Stimulated activated CD8-positive, alpha-beta memory T cell treated with anti-CD3 and anti-CD28 coated beads, Interleukin-7, amount 100 ng/mL, for 1 hour (primary cell): ENCODE measurements around the gene CAT.

Experiments
- DNase-seq, 2 donors: peaks; one replicate each; pipeline ENCODE4 v3.0.0-alpha.2; 2020; ENCODE audit warnings: low read depth in 2 of 2

CAT gene

GRCh38 chr11:34459507-34460162, 20.9 kb downstream of the CAT start:
- no peak for DNase-seq

- DNase-seq: no peak
These were observed 21.5 kb downstream of the CAT start for GRCh38 chr11:34460278-34460677.

- DNase-seq: no peak
These were observed 22.5 kb downstream of the CAT start for GRCh38 chr11:34461215-34461614.

GRCh38 chr11:34464591-34465051, 25.9 kb downstream of the CAT start:
- no peak for DNase-seq

- DNase-seq: no peak
These were observed 28.2 kb downstream of the CAT start for GRCh38 chr11:34466802-34467488.

- DNase-seq: no peak
These were observed 29.6 kb downstream of the CAT start for GRCh38 chr11:34468209-34468841.

- no peak for DNase-seq
These were observed 35.0 kb downstream of the CAT start for GRCh38 chr11:34473603-34474169.

GRCh38 chr11:34475656-34476055, 36.9 kb downstream of the CAT start:
- DNase-seq: no peak

- no peak for DNase-seq
These were observed 38.1 kb downstream of the CAT start for GRCh38 chr11:34476849-34477248.

GRCh38 chr11:34478845-34479663, 40.3 kb downstream of the CAT start:
- DNase-seq: no peak

GRCh38 chr11:34480314-34480713, 41.6 kb downstream of the CAT start:
- DNase-seq: no peak

- DNase-seq: no peak
These were observed 42.6 kb downstream of the CAT start for GRCh38 chr11:34481307-34481706.

GRCh38 chr11:34483106-34483874, 44.6 kb downstream of the CAT start:
- DNase-seq: no peak

- DNase-seq: no peak
These were observed 48.7 kb downstream of the CAT start for GRCh38 chr11:34487430-34487829.

GRCh38 chr11:34488855-34489557, 50.3 kb downstream of the CAT start:
- DNase-seq: no peak

- no peak for DNase-seq
These were observed 51.6 kb downstream of the CAT start for GRCh38 chr11:34490304-34490703.

GRCh38 chr11:34492806-34493414, 54.2 kb downstream of the CAT start:
- DNase-seq: no peak

- DNase-seq: no peak
These were observed 54.7 kb downstream of the CAT start for GRCh38 chr11:34493468-34493867.

GRCh38 chr11:34493926-34494595, 55.3 kb downstream of the CAT start:
- DNase-seq: no peak
